Midbrain (tissue), 1 donor: ENCODE measurements around the gene PLPPR5.

Source experiments
- DNase-seq: peaks from one replicate; lab custom pipeline; 2025; lab: John Stamatoyannopoulos, UW

PLPPR5 gene

DNA sequence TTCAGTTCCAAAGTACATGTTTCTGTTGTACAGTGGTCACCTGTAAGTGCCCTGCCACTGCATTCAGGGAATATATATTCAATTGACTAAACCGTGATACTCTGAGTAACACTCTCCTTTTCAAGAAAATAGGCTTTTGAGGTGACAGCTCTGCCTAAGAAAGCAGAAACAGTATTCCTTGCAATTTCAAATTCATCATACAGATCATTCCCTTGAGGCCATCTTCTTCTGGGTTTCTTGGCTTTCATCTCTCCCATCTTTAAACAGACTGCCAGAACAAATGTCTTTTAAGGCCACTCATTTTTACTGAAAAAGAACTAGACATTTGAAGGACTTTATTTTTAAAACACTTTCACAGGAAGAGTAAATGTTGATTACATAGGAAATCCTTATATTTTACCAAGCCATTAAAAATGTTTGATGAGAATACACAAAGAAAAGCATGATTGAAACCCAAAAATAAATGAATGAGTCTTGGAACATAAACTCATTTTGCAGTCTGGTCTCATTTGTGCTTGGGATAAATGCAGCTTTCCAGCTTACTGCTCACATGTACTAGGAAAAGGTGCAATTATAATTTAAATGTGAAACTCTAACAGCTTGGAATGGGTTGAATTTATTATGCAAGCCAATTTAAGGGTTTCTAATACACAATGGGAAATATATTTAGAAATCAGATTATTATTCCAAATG lies 34.7 kb downstream of the PLPPR5 start:
- no peak for DNase-seq

DNA sequence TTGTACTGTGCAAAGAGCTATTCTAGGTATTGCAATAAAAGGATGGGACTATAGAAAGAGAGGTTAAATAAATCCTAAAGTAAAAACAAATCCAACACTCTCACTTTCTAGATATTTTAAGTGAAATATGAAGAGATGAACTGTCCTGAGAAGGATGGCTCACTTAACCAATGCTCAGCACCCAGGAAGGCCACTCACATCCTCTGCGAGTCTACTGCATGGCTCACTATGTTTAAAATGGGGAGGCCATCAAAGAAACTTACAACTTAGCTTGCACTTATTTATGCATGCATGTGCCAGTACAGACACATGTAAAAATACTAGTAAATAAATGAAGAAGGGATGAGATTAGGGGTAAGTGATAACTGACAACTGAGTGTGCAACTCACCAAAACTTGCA lies 37.5 kb downstream of the PLPPR5 start:
- no peak for DNase-seq

DNA sequence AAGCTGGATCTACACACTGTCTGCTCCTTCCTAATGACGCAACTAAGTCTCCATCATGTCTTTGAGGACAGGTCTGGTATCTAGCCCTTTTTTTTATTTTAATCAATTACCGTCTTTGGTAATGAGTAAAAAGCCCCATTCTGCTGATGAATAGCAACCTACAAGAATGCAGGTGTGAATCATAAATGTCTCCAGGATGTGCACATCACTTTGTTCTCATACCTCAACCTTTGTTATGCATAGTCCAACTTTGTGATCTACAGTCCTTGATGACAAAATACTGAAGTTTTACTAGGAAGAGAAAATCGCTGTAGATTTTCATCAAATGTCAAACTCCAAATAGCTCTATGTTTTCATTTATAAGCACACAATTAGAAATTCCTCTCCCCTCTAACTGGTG lies 39.3 kb downstream of the PLPPR5 start:
- DNase-seq: no peak

DNA sequence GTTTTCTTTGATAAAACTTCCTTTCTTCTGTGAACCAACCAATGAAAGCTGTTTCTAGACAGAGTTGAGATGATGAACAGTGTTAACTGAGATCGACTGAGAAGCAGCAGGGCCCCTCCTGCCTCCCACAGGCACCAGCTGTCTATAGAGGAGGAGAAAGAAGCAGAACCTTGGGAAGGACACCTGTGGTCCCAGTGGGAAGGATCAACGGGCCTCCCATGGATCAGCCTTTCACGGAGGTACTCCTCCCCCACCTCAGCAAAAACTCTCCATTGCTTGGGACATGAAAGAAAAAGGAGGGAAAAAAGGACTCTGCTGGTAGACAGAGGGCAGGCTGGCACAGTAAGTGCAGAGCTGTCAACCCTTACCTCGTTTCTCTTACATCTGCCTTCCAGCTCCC lies 40.5 kb downstream of the PLPPR5 start:
- no peak for DNase-seq

DNA sequence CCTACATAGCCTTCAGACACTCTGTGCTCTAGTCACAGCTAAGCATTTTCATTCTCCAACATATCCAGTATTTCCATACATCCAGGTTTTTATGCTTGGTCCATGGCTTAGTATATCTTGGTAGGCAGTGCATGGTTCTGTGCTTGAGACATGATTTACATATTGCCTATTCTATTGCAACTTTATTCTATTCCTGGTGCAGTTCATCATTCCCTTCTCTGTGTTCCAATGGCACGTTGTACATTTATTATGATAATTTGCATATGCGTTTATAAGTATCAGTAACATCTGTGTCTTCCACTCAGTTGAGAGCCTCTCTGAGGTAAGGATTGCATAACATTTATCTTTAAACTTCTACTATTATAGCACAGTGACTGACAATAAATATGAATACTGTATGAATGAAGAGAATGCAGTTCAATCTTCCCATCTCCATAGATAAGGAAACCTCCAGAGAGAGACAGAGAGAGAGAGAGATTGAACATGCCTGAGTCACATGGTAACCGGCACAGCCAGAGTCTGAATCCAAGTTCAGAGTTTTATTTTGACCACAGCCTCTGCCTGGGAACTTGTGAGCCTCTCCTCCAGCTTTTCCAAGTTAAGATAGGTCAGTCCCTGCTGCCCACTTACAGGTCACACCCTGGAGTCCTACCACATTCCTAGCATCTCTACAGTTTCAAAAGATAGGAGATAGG lies 41.5 kb downstream of the PLPPR5 start:
- no peak for DNase-seq

DNA sequence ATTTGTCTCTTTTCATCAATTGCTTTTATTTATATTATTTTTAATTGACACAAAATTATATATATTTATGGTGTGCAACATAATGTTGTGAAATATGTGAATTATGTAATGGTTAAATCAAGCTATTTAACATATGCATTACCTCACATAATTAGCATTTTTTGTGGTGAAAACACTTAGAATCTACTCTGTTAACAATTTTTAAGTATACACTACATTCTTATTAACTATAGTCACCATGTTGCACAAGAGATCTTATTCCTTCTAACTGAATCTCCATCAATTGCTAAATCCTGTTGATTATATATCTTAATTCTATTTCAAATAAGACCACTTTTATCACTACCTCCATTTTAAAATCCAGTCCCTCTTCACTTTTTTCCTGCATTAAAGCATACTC lies 42.5 kb downstream of the PLPPR5 start:
- DNase-seq: no peak

DNA sequence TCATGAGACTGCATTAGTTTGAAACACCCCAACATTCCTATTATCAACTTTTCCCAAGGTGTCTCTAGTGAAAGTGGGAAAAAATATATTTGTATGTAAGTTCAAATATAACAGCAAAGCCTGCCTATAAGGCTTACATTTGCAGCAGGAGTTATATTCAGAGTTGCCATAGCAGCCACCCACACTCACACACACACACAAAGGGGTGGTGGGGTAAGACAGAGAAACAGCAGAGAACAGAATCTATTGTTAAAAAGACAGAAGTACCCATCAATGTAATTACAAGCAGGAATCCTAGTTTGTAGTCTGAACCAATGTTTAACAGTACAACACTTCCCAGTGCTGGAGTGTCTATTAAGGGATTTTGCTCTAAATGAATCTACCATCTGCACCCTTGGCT lies 55.0 kb downstream of the PLPPR5 start:
- no peak for DNase-seq

DNA sequence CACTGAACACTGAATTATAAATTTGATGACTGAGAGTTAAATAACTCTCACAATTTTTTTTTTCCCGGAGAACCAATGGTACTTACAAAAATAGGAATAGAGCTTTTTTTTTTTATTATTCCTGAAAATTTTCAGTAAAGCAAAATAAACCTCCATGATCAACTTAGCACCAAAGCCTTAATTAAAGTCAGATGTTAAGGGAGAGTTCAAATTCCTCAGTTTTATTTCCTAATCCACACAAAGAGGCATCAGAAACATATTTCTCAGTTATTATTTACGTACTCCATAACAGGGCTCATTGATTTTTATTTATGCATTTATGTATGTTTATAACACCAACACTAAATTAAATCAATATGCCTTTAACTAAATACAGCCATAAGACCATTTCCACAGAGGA lies 55.5 kb downstream of the PLPPR5 start:
- no peak for DNase-seq

DNA sequence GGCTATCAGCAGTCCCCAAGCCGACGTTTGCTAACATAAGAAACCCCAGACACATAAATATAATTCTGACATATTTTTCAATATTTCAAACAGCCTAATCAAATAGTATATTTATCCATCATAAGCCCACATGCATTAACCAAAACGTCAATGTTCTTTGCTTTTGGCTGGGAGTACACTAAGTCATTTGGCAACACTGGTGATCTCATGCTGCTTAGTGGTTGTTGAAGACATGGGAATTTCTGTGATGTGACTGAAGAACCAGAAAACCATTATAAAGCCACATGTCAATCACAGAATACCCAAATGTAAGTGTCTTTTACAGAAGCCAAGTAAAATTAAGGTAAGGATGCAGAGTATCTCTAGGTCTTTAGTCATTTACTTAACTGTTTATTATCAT lies 57.6 kb downstream of the PLPPR5 start:
- DNase-seq: no peak

DNA sequence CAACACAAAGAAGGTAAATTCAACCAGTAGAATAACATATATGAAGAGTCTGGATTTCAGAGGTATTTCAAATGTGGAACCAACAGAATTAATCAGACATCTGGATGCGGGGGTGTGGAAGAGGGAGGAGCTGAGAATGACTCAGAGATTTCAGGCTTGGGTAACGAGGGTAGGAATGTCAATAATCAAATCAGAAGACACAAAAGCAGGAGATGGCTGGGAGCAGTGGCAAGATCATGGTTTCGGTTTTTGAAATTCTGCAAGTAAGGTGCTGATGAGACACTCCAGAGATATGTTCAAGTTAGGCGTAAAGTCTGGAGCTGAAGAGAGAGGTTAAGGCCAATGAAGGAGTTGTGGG lies 64.0 kb downstream of the PLPPR5 start:
- no peak for DNase-seq

DNA sequence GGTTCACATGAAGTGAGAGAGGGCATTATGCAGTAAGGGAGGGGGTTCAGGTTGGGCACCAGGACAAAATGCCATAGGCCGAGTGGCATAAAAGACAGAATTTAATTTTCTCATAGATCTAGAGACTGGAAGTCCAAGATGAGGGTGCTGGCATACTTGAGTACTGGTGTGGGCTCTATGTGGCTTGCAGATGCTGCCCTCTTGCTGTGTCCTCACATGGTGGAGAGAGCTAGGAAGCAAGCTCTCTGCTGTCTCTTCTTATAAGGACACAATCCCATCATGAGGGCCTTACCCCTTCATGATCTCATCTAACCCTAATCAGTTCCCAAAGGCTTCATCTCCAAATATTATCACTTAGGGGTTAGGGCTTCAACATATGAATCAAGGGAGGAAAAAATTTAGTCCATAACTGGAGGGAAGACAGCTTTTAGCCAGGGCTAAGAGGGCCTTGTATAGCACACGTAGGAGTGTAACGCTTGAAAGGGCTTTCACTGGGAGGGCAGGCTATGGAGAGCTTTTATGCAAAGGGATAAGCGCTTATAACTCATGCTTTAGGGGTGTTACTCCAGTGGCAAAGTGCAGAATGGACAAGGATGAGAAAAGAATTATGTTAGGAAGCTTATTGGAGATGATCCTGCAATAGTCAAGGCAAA lies 64.5 kb downstream of the PLPPR5 start:
- no peak for DNase-seq

DNA sequence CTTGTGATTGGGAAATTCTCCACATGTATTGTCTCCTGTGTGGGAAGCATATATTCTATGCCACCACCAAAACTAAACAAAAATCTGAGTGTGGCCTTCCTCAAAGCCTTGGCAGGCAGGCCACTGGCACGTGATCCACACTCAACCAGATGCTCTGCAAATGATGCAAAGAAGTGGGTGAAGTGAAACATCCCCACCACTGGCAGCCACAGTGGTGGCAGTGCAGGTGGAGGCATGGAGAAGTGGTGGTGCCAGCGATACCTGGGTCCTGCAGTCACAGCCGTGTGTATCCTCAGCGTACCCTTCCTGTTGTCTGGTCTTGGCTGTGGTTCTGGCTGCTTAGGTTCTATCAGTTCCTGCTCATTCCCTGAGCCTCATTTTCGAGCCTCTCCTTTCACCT lies 65.2 kb downstream of the PLPPR5 start:
- DNase-seq: no peak

DNA sequence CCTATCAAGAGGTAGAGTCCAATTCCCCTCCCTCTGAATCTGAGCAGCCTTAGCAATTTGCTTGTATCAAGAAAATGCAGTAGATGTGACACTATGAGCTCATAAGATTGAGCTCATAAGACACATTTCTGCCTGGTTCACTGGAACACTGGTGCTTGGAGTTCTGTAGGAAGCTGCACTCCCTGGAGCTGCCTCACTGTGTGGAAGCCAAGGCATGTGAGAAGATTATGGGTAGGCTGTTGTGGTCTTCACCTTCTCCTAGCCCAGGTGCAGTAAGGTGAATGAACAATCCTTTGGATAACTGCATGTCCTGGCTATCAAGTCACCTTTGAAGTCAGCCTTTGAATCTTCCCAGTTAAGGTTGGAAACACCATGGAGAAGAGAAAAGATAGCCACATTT lies 67.3 kb downstream of the PLPPR5 start:
- no peak for DNase-seq

DNA sequence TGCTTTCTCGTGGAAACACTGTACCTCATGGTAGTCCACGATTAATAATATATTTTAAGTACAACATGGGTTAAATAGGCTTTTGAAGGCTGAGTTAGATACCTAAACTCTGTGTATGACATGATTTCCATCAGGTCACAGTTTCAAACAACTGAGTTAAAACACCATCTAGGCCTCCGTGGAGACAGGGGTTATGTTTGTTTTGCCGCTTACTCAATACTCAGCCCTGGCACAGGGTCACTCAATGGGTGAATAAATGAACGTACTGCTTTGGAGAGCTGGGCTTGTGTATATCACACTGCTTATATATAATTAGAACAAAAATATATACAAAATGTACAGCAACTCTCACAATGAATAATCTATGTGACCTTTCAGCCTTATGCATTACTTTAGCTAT lies 72.5 kb downstream of the PLPPR5 start:
- no peak for DNase-seq

DNA sequence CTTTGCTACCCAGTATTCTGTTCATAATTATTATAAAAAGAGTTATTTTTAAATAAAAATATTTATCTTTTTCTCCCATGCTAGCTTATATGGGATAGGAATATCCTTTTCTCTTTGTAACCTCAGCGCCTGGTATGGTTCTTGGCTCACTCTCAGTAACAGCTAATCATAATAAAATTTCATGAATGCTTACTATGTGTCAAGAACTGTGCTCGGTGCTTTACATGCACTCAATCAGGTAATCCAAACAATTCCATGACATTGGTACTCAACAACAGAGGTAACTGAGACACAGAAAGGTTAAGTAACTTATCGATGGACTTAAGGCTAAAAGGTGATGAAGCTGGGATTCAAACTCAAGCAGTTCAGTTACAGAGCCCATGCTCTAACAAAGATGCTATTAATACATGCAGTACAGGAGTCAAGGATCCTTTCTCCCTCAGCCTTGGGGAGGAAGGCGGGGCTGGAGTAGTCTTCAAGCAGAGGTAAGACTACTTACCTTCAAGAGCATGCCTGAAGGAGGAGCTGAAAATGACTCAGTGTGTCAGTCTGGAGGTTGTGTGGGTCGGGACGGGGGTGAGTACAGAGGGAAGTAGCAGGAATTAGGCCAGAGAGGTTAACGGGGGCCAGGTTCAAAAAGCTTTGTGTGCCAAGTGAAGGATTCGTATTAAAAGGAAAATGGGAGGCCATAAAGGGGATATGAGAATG lies 73.4 kb downstream of the PLPPR5 start:
- no peak for DNase-seq

DNA sequence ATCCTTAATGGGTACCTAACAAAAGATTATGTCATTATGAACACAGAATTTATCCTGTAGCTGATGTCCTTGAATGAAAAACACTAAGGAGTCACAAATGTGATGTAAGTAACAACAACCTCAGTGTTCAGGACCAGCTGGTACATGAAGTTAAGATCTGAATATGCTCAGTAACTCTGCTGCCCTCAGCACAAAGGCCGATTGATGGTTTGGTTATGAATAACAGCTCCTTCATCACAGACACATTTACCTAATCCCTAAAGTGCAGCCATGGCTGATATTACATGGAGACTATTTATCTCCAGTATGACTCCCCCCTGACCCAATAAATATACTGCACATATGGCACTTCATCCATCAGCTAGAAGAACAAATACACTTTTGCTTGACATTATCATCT lies 75.2 kb downstream of the PLPPR5 start:
- DNase-seq: no peak

DNA sequence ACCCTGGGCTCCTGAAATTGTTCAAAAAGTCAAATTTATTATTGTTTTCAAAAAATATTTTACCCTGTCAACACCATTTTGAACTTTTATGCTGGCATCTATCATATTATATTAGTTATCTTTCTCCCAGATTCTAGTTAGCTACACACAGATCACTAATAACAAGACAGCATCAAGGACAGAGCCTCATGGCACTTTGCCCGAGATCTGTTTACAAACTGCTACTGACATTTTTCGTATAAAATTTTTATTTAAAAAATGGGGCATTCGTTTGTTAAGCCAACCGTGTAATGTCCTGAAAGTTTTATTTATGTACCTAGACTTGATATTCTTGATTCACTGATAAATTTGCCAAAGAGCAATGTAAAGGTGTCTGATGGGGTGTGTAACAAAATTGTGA lies 78.1 kb downstream of the PLPPR5 start:
- DNase-seq: no peak

DNA sequence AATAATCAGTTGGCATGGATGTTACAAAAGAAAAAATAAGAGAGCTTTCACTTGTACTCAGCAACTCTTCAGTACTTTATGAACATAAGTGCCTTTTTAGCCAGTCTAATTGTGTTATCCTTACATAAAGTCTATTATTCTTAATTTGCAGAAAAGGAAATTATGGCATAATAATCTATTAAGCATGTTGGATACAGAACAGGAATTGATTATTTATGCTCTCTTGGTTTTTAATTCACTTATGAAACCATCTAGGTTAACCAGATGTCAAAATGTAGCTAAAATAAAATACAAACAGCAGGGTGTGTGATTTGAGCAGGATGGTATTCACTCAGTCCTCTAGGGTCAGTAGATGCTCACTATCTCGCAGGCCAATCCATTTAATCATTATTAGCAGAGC lies 79.7 kb downstream of the PLPPR5 start:
- no peak for DNase-seq

DNA sequence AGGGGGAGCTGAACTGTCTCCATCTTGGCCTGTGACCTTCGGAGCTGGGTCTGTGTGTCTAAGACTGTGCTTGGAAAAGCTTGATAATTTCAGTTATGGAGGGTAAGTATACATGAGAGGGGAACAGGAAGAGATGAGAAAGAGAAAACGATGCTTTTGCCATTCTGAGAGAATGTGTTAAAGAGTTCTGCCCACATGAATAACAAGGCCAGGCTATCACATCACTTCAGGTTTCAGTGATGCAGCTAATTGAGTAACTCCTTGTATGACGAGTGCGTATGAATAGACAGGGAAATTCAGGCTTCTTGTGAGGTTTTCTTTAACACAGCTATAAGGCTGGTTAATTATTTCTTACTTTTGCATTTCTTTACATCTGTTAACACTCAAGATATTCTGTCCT lies 81.0 kb downstream of the PLPPR5 start:
- DNase-seq: no peak

DNA sequence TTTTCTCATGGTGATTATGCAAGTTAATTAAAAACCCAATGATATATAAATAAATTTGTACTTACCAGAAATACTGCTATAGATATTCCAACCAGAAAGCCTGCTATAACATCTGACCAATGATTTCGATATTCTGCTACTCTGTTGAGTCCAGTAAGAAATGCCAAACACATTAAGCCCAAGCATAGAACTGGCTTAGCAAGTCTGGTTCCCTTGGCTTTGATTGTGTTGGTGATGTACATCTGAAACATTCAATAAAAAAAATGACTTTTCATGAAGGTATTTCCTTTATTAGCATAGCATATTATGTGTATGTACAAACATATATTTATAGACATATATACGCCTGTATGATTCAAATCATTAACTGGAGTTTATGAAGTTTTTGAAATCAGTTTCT lies 82.8 kb downstream of the PLPPR5 start:
- DNase-seq: no peak

DNA sequence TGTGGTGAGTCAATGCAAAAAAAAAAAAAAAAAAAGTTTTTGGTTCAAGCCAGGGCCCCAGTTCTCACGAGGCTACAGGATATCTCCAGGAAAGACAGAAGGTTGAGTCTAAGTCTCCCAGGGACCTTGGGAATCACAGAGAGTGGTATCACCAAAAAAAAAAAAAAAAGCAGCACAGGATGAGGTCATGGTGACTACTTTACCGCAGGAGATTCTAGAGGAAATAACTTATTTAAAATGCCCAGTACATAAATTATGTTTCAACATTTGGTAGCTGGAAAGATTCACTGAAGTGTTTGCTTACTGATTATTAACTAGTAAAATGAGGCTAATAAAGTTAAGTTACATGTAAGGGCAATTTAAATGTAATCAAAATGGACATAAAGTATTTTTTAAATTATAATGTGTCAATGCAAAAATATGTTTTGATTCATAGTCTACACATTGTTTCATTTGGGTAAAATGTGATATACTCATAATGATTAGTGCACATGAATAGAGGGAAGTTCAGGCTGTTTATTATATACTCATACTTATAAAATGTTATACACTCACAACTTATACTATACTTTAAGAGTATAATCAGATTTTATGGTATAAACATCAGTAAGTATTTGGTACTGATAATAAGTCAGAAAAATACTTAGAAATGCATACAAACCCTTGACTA lies 84.1 kb downstream of the PLPPR5 start:
- DNase-seq: no peak

DNA sequence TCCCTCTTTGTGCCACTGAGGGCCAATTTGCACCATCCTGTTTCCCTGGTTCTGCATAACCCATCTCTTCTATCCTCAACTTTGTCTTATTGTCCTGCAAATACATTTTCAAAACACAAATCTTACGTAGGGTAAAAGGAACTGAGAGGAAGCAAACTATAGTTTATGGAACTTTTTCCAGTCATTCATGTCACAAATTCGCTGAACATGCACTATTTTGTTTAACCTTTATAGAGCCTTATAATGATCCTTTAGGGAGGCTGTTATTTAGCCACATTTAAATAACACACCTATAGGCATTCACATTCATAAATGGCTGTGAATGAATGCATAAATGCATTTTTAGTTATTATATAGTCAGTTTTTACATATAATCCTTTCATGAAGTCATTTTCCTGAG lies 85.0 kb downstream of the PLPPR5 start:
- no peak for DNase-seq
